Mesenchymal stem cell (in vitro differentiated cells and primary cell): ENCODE data around the gene DSCAML1.

Experiments
- DNase-seq: peaks from one replicate; pipeline ENCODE4 v3.0.0-alpha.2; 2013
- H2AFZ ChIP-seq: one replicate; pipeline ENCODE4 v1.6.1; 2013; ENCODE audit warnings: low read depth, mild to moderate bottlenecking, control low read depth, inconsistent platforms, low read length, moderate library complexity
- H2AK5ac ChIP-seq: 2 replicates; pipeline ENCODE4 v1.6.1; 2013; ENCODE audit warnings: low read length, moderate library complexity, mild to moderate bottlenecking, inconsistent platforms; ENCODE audit not compliant: severe bottlenecking
- H2BK120ac ChIP-seq: one replicate; pipeline ENCODE4 v1.6.1; 2013; ENCODE audit warnings: low read depth, mild to moderate bottlenecking, inconsistent platforms, low read length, moderate library complexity
- H2BK12ac ChIP-seq, 2 experiments: one replicate each; pipeline ENCODE4 v1.6.1; 2013; ENCODE audit warnings: inconsistent platforms in 2 of 2, low read length in 2 of 2, mild to moderate bottlenecking in 2 of 2, moderate library complexity in 2 of 2, control low read depth in 1 of 2
- H2BK15ac ChIP-seq: one replicate; pipeline ENCODE4 v1.6.1; 2013; ENCODE audit warnings: mild to moderate bottlenecking, low read depth, inconsistent platforms; ENCODE audit not compliant: poor library complexity, severe bottlenecking
- H2BK5ac ChIP-seq: 2 replicates; pipeline ENCODE4 v1.6.1; 2013; ENCODE audit warnings: low read depth, mild to moderate bottlenecking, low read length, control low read depth, inconsistent platforms; ENCODE audit not compliant: poor library complexity, severe bottlenecking
- H3K14ac ChIP-seq, 2 experiments: one replicate each; pipeline ENCODE4 v1.6.1; 2013; ENCODE audit warnings: inconsistent platforms in 2 of 2, low read length in 2 of 2, control low read depth in 1 of 2, mild to moderate bottlenecking in 1 of 2, moderate library complexity in 1 of 2
- H3K18ac ChIP-seq, 2 experiments: one replicate each; pipeline ENCODE4 v1.6.1; 2013; ENCODE audit warnings: inconsistent platforms in 2 of 2, low read length in 2 of 2, control low read depth in 1 of 2, low read depth in 1 of 2, mild to moderate bottlenecking in 1 of 2
- H3K23ac ChIP-seq, 2 experiments: one replicate each; pipeline ENCODE4 v1.6.1; 2013; ENCODE audit warnings: inconsistent platforms in 2 of 2, low read length in 2 of 2, mild to moderate bottlenecking in 2 of 2, moderate library complexity in 2 of 2, control low read depth in 1 of 2
- H3K27ac ChIP-seq: 2 replicates; pipeline ENCODE4 v1.5.1; 2013; ENCODE audit warnings: mild to moderate bottlenecking, moderate library complexity, low read length, control low read depth, inconsistent platforms; ENCODE audit not compliant: poor library complexity, severe bottlenecking
- H3K27me3 ChIP-seq, 2 experiments: 2 replicates each; pipeline versions ENCODE4 v1.6.1 to v1.7.0; 2013; ENCODE audit warnings: low read length in 2 of 2, mild to moderate bottlenecking in 2 of 2, moderate library complexity in 2 of 2, control low read depth in 1 of 2, inconsistent platforms in 1 of 2; ENCODE audit not compliant: control insufficient read depth in 1 of 2, insufficient read depth in 1 of 2
- H3K36me3 ChIP-seq, 2 experiments: 2 replicates each; pipeline versions ENCODE4 v1.6.1 to v1.7.0; 2013; ENCODE audit warnings: low read length in 2 of 2, control low read depth in 1 of 2, inconsistent platforms in 1 of 2, low read depth in 1 of 2, mild to moderate bottlenecking in 1 of 2; ENCODE audit not compliant: insufficient read depth in 2 of 2, control insufficient read depth in 1 of 2
- H3K4ac ChIP-seq, 2 experiments: one replicate each; pipeline ENCODE4 v1.6.1; 2013; ENCODE audit warnings: inconsistent platforms in 2 of 2, low read length in 2 of 2, mild to moderate bottlenecking in 2 of 2, moderate library complexity in 2 of 2, control low read depth in 1 of 2, low read depth in 1 of 2
- H3K4me1 ChIP-seq: 2 replicates; pipeline ENCODE4 v1.6.1; 2013; ENCODE audit warnings: low read depth, low read length, control low read depth; ENCODE audit not compliant: control insufficient read depth, insufficient read depth
- H3K4me2 ChIP-seq: 2 replicates; pipeline ENCODE4 v1.6.1; 2013; ENCODE audit warnings: low read length, mild to moderate bottlenecking, inconsistent platforms; ENCODE audit not compliant: poor library complexity, severe bottlenecking
- H3K4me3 ChIP-seq, 2 experiments: 2 replicates each; pipeline versions ENCODE4 v1.5.1 to v1.7.0; 2013; ENCODE audit warnings: low read length in 2 of 2, mild to moderate bottlenecking in 2 of 2, control low read depth in 1 of 2, low read depth in 1 of 2; ENCODE audit not compliant: insufficient read depth in 1 of 2
- H3K79me1 ChIP-seq: replicated peaks from 2 replicates; pipeline ENCODE4 v1.6.1; 2013; ENCODE audit warnings: mild to moderate bottlenecking, control low read depth, low read length, inconsistent platforms; ENCODE audit not compliant: poor library complexity, severe bottlenecking
- H3K9ac ChIP-seq: 2 replicates; pipeline ENCODE4 v1.7.0; 2013; ENCODE audit warnings: mild to moderate bottlenecking, low read length, moderate library complexity
- H3K9me3 ChIP-seq: 2 replicates; pipeline ENCODE4 v1.7.0; 2013; ENCODE audit warnings: mild to moderate bottlenecking, low read length; ENCODE audit not compliant: control insufficient read depth
- H4K8ac ChIP-seq: one replicate; pipeline ENCODE4 v1.6.1; 2013; ENCODE audit warnings: inconsistent platforms, mild to moderate bottlenecking, low read length, moderate library complexity
- H4K91ac ChIP-seq: one replicate; pipeline ENCODE4 v1.6.1; 2013; ENCODE audit warnings: mild to moderate bottlenecking, low read length, inconsistent platforms
- WGBS: methylation state at CpG from one replicate; pipeline ENCODE4 v1.1.7; 2013; ENCODE audit warnings: mixed read lengths; 5-methylcytosine and 5-hydroxymethylcytosine counted together

DSCAML1 gene

GRCh38 chr11:117412176-117412575 lies 384.8 kb downstream of the DSCAML1 start:
- H3K18ac ChIP-seq = no peak overlapping the region
- H4K91ac ChIP-seq = no peak overlapping the region
- H3K4me2 ChIP-seq = no peak overlapping the region
- no peak overlapping the region for H2BK15ac ChIP-seq
- no peak overlapping the region for H3K4me3 ChIP-seq
- no peaks in the 10 kb centered on the region for H3K79me1 ChIP-seq
- H3K9ac ChIP-seq = no peak overlapping the region
- WGBS = 87% methylated on average over 10 of the region's 10 CpGs
- no peak overlapping the region for H3K4ac ChIP-seq
- no peaks in the 10 kb centered on the region for H3K9me3 ChIP-seq
- H4K8ac ChIP-seq = no peak overlapping the region
- H3K14ac ChIP-seq = no peak overlapping the region
- peaks cover 3 to 6% of the 10 kb centered on the region in 2 experiments for H3K27me3 ChIP-seq
- H3K36me3 ChIP-seq = peaks cover 49 to 67% of the 10 kb centered on the region in 2 experiments
- no peak overlapping the region for H3K27ac ChIP-seq
- no peak overlapping the region for H3K23ac ChIP-seq
- no peak overlapping the region for H2AK5ac ChIP-seq
- no peak for DNase-seq
- H2BK5ac ChIP-seq = no peak overlapping the region
- no peak overlapping the region for H2BK12ac ChIP-seq
- peaks cover 6% of the 10 kb centered on the region for H3K4me1 ChIP-seq
- H2AFZ ChIP-seq = no peak overlapping the region
- no peak overlapping the region for H2BK120ac ChIP-seq

- no peak overlapping the region for H4K91ac ChIP-seq
- H3K27ac ChIP-seq = no peak overlapping the region
- no peak overlapping the region for H2AK5ac ChIP-seq
- H2AFZ ChIP-seq = no peak overlapping the region
- no peak overlapping the region for H3K18ac ChIP-seq
- no peak overlapping the region for H3K23ac ChIP-seq
- H3K4me2 ChIP-seq = no peak overlapping the region
- H3K79me1 ChIP-seq = no peaks in the 10 kb centered on the region
- no peaks in the 10 kb centered on the region for H3K9me3 ChIP-seq
- H3K36me3 ChIP-seq = peaks cover 49 to 67% of the 10 kb centered on the region in 2 experiments
- no peak overlapping the region for H3K9ac ChIP-seq
- no peak overlapping the region for H3K4ac ChIP-seq
- H2BK15ac ChIP-seq = no peak overlapping the region
- 71% methylated on average over 9 of the region's 10 CpGs for WGBS
- H2BK5ac ChIP-seq = no peak overlapping the region
- no peak overlapping the region for H3K14ac ChIP-seq
- H3K4me3 ChIP-seq = no peak overlapping the region
- no peak overlapping the region for H2BK120ac ChIP-seq
- no peak overlapping the region for H2BK12ac ChIP-seq
- no peak for DNase-seq
- no peak overlapping the region for H4K8ac ChIP-seq
- H3K27me3 ChIP-seq = peaks cover 0 to 1% of the 10 kb centered on the region in 2 experiments
- H3K4me1 ChIP-seq = peaks cover 6% of the 10 kb centered on the region
Observed at GRCh38 chr11:117411736-117412135, 385.3 kb downstream of the DSCAML1 start.

- H3K4me2 ChIP-seq = no peak overlapping the region
- H2BK12ac ChIP-seq = no peak overlapping the region
- H3K18ac ChIP-seq = no peak overlapping the region
- H2AFZ ChIP-seq = no peak overlapping the region
- no peak overlapping the region for H2BK120ac ChIP-seq
- peaks cover 52 to 72% of the 10 kb centered on the region in 2 experiments for H3K36me3 ChIP-seq
- no peak overlapping the region for H2BK15ac ChIP-seq
- H3K4ac ChIP-seq = no peak overlapping the region
- no peak for DNase-seq
- H4K8ac ChIP-seq = no peak overlapping the region
- H3K27ac ChIP-seq = no peak overlapping the region
- no peak overlapping the region for H3K9ac ChIP-seq
- H2BK5ac ChIP-seq = no peak overlapping the region
- H3K79me1 ChIP-seq = no peaks in the 10 kb centered on the region
- H3K23ac ChIP-seq = no peak overlapping the region
- no peak overlapping the region for H3K14ac ChIP-seq
- H3K9me3 ChIP-seq = peaks cover 5% of the 10 kb centered on the region
- peaks cover 6% of the 10 kb centered on the region for H3K4me1 ChIP-seq
- H3K4me3 ChIP-seq = no peak overlapping the region
- H2AK5ac ChIP-seq = no peak overlapping the region
- no peaks in the 10 kb centered on the region for H3K27me3 ChIP-seq
- WGBS = 71% methylated on average over 12 of the region's 14 CpGs
- no peak overlapping the region for H4K91ac ChIP-seq
Observed at GRCh38 chr11:117410861-117411710, 385.9 kb downstream of the DSCAML1 start.

- no peak overlapping the region for H4K8ac ChIP-seq
- H3K4me3 ChIP-seq = no peak overlapping the region
- no peak overlapping the region for H3K14ac ChIP-seq
- no peak overlapping the region for H3K23ac ChIP-seq
- WGBS = no CpG with 5 or more reads among the region's 1 CpG
- H3K4me2 ChIP-seq = no peak overlapping the region
- H2BK120ac ChIP-seq = no peak overlapping the region
- H2AK5ac ChIP-seq = no peak overlapping the region
- no peak overlapping the region for H3K18ac ChIP-seq
- no peak overlapping the region for H2AFZ ChIP-seq
- no peak overlapping the region for H3K9ac ChIP-seq
- no peaks in the 10 kb centered on the region for H3K27me3 ChIP-seq
- H4K91ac ChIP-seq = no peak overlapping the region
- H2BK5ac ChIP-seq = no peak overlapping the region
- no peak overlapping the region for H2BK12ac ChIP-seq
- no peak overlapping the region for H3K4ac ChIP-seq
- no peak overlapping the region for H3K27ac ChIP-seq
- no peaks in the 10 kb centered on the region for H3K79me1 ChIP-seq
- H3K36me3 ChIP-seq = peaks cover 56 to 79% of the 10 kb centered on the region in 2 experiments
- H3K9me3 ChIP-seq = peaks cover 12% of the 10 kb centered on the region
- peaks cover 6% of the 10 kb centered on the region for H3K4me1 ChIP-seq
- no peak for DNase-seq
- no peak overlapping the region for H2BK15ac ChIP-seq
Observed at GRCh38 chr11:117410238-117410637, 386.8 kb downstream of the DSCAML1 start.
